A549 (cell line): Measurements from ENCODE around the gene GPHB5. TPM values are rescaled to one million over a fixed set of nuclear protein-coding genes. Genes with fewer than 3 reads are reported as not detected.

Source experiments
- ATAC-seq, 2 experiments: fragments of 200-7000 bp in 1 of 2; fragments of >200 bp in 1 of 2; cut with Nextera tagmentation in 1 of 2; cut with Tn5 transposase in 1 of 2; 3 replicates each; pipeline versions ENCODE4 v1.8.0 to v1.9.1; 2018 to 2020; ENCODE audit warnings: mild to moderate bottlenecking in 1 of 2, moderate library complexity in 1 of 2
- CTCF ChIA-PET: fragments of 300-600 bp; sonication (Branson Sonifier 250); formaldehyde crosslinking; extraction: SDS; loops from one replicate; lab custom pipeline; 2021; ENCODE audit warnings: antibody characterized with exemption, inconsistent platforms; lab: Yijun Ruan, JAX
- POLR2A ChIA-PET: fragments of 350-600 bp; formaldehyde crosslinking; extraction: SDS; loops from one replicate; lab custom pipeline; 2021; ENCODE audit warnings: antibody characterized with exemption, inconsistent platforms; lab: Yijun Ruan, JAX
- DNase-seq, 2 experiments: peaks; one replicate each; pipeline versions ENCODE4 v3.0.0 to v3.0.0-alpha.2; 2011 to 2016; ENCODE audit warnings: low read depth in 1 of 2, low spot score in 1 of 2
- FAIRE-seq: peaks from 2 replicates; lab custom pipeline; 2011; peaks lifted over from hg19 to GRCh38; lab: Jason Lieb, UNC
- H3K27ac ChIP-seq, 2 experiments: fragments of >200 bp; sonication (Bioruptor Twin); formaldehyde crosslinking; 3 replicates each; pipeline ENCODE4 v1.5.1; 2016 to 2017
- H3K4me1 ChIP-seq: fragments of >200 bp; sonication (Bioruptor Twin); formaldehyde crosslinking; 3 replicates; pipeline ENCODE4 v1.6.1; 2016
- H3K4me2 ChIP-seq: fragments of >200 bp; sonication (Bioruptor Twin); formaldehyde crosslinking; 3 replicates; pipeline ENCODE4 v1.6.1; 2016
- H3K4me3 ChIP-seq: fragments of >200 bp; sonication (Bioruptor Twin); formaldehyde crosslinking; 3 replicates; pipeline ENCODE4 v1.5.1; 2016
- H3K9me3 ChIP-seq: fragments of >200 bp; sonication (Bioruptor Twin); formaldehyde crosslinking; 3 replicates; pipeline ENCODE4 v1.6.1; 2016
- ATOH8 ChIP-seq: fragments of 250-450 bp; sonication (Bioruptor Pico); IDR thresholded peaks from 2 replicates; pipeline ENCODE4 v1.5.0; 2020; ENCODE audit warnings: low read depth, mild to moderate bottlenecking, moderate library complexity
- BHLHE40 ChIP-seq: IDR thresholded peaks from 2 replicates; pipeline ENCODE4 v1.6.1; 2012; ENCODE audit warnings: low read depth, low read length, inconsistent platforms
- CBX8 ChIP-seq: fragments of 200-600 bp; sonication (generic); IDR thresholded peaks from 2 replicates; pipeline ENCODE4 v1.6.1; 2016
- CEBPB ChIP-seq, 2 experiments: fragments of >200 bp in 1 of 2; sonication (Bioruptor Twin) in 1 of 2; formaldehyde crosslinking in 1 of 2; IDR thresholded peaks; 2 replicates each; pipeline ENCODE4 v1.6.1; 2012 to 2016
- CHD2 ChIP-seq: fragments of 150-350 bp; IDR thresholded peaks from 2 replicates; pipeline ENCODE4 v1.6.1; 2014; ENCODE audit warnings: low read length; ENCODE audit not compliant: partially characterized antibody
- CHD4 ChIP-seq: fragments of 200-600 bp; sonication (generic); IDR thresholded peaks from 2 replicates; pipeline ENCODE4 v1.6.1; 2016; ENCODE audit warnings: antibody characterized with exemption, mild to moderate bottlenecking, borderline replicate concordance
- E2F6 ChIP-seq: IDR thresholded peaks from 2 replicates; pipeline ENCODE4 v1.6.1; 2012; ENCODE audit warnings: low read depth, borderline replicate concordance
- EP300 ChIP-seq, 2 experiments: fragments of >200 bp; sonication (Bioruptor Twin); formaldehyde crosslinking; IDR thresholded peaks; 2 replicates in 1 of 2; 3 replicates in 1 of 2; pipeline ENCODE4 v1.6.1; 2016 to 2017
- GATA3 ChIP-seq: IDR thresholded peaks from 2 replicates; pipeline ENCODE4 v1.6.1; 2012; ENCODE audit warnings: borderline replicate concordance
- HES2 ChIP-seq: fragments of >200 bp; sonication (Bioruptor Twin); formaldehyde crosslinking; IDR thresholded peaks from 2 replicates; pipeline ENCODE4 v1.6.1; 2016
- HOXA7 ChIP-seq: fragments of 250-450 bp; sonication (Bioruptor Pico); IDR thresholded peaks from 2 replicates; pipeline ENCODE4 v1.5.0; 2020; ENCODE audit warnings: mild to moderate bottlenecking, moderate library complexity
- JUN ChIP-seq, 2 experiments: fragments of >200 bp; sonication (Bioruptor Twin); formaldehyde crosslinking; IDR thresholded peaks; 2 replicates in 1 of 2; 3 replicates in 1 of 2; pipeline ENCODE4 v1.6.1; 2016 to 2017
- KDM5A ChIP-seq: fragments of 200-600 bp; sonication (generic); IDR thresholded peaks from 2 replicates; pipeline ENCODE4 v1.6.1; 2016; ENCODE audit warnings: antibody characterized with exemption, mild to moderate bottlenecking
- PBX3 ChIP-seq: IDR thresholded peaks from 2 replicates; pipeline ENCODE4 v1.6.1; 2012
- PHF8 ChIP-seq: fragments of 200-600 bp; sonication (generic); IDR thresholded peaks from 2 replicates; pipeline ENCODE4 v1.6.1; 2016; ENCODE audit warnings: low read depth, mild to moderate bottlenecking, antibody characterized with exemption, moderate library complexity, borderline replicate concordance
- POLR2A ChIP-seq: IDR thresholded peaks from 2 replicates; pipeline ENCODE4 v1.6.1; 2012; ENCODE audit warnings: mild to moderate bottlenecking, low read length
- POLR2AphosphoS2 ChIP-seq: conservative IDR thresholded peaks from 2 replicates; pipeline ENCODE4 v1.6.1; 2012; ENCODE audit warnings: low read length, improper control_type of control experiment, inconsistent platforms
- RAD21 ChIP-seq, 2 experiments: fragments of >200 bp in 1 of 2; sonication (Bioruptor Twin) in 1 of 2; formaldehyde crosslinking in 1 of 2; IDR thresholded peaks in 1 of 2; conservative IDR thresholded peaks in 1 of 2; 2 replicates in 1 of 2; 3 replicates in 1 of 2; pipeline ENCODE4 v1.6.1; 2012 to 2018; ENCODE audit warnings: inconsistent platforms in 1 of 2
- RARB ChIP-seq: fragments of 250-450 bp; sonication (Bioruptor Pico); IDR thresholded peaks from 2 replicates; pipeline ENCODE4 v1.8.0; 2021; ENCODE audit warnings: mild to moderate bottlenecking, moderate library complexity
- REST ChIP-seq: fragments of 200-600 bp; sonication (generic); IDR thresholded peaks from 2 replicates; pipeline ENCODE4 v1.6.1; 2016; ENCODE audit warnings: antibody characterized with exemption, mild to moderate bottlenecking, moderate library complexity
- SREBF2 ChIP-seq: fragments of 450-650 bp; IDR thresholded peaks from 2 replicates; pipeline ENCODE4 v1.6.1; 2014; ENCODE audit warnings: mild to moderate bottlenecking, moderate library complexity
- TFCP2L1 ChIP-seq: fragments of 250-450 bp; sonication (Bioruptor Pico); IDR thresholded peaks from 2 replicates; pipeline ENCODE4 v1.5.0; 2021; ENCODE audit warnings: mild to moderate bottlenecking
- USF2 ChIP-seq: fragments of 450-650 bp; IDR thresholded peaks from 2 replicates; pipeline ENCODE4 v1.6.1; 2014; ENCODE audit warnings: antibody characterized with exemption
- ZFP36 ChIP-seq: fragments of 450-650 bp; IDR thresholded peaks from 2 replicates; pipeline ENCODE4 v1.6.1; 2014; ENCODE audit warnings: borderline replicate concordance; ENCODE audit not compliant: partially characterized antibody
- ZNF302 ChIP-seq: fragments of 250-450 bp; sonication (Bioruptor Pico); IDR thresholded peaks from 2 replicates; pipeline ENCODE4 v1.9.0; 2021; ENCODE audit warnings: inconsistent platforms, mild to moderate bottlenecking, moderate library complexity
- polyA minus RNA-seq: library from RNA; depleted of rRNA, polyadenylated mRNA; stranded (reverse); fragments of >200 nt; gene quantifications from 2 replicates; pipeline ENCODE4 v1.2.3, GENCODE V29; 2011; rRNA and poly(A)+ RNA removed
- polyA plus RNA-seq, 4 experiments: library from polyadenylated mRNA; depleted of rRNA in 3 of 4; stranded (reverse); fragments of >200 nt; fragmentation: RNase III in 1 of 4; extraction: RNeasy Plus Mini Kit Qiagen cat#74134 plus additional on column Dnase treatment in 1 of 4; gene quantifications; 2 replicates in 3 of 4; 3 replicates in 1 of 4; pipeline ENCODE4 v1.2.3, GENCODE V29; 2011 to 2017

The GPHB5 gene
- polyA plus RNA-seq (2011; rRNA removed) (not detected in 2 replicates), polyA plus RNA-seq (2017; fragmentation: RNase III; extraction: RNeasy Plus Mini Kit Qiagen cat#74134 plus additional on column Dnase treatment) (not detected in 3 replicates), polyA minus RNA-seq (not detected in 2 replicates)
- polyA plus RNA-seq (2012; cell fraction: cytosol; rRNA removed), result not detected in 2 replicates
- polyA plus RNA-seq (2012; cell fraction: nucleus; rRNA removed), result not detected in 2 replicates

GRCh38 chr14:63318835-63319234 is at the start of gene GPHB5:
GPHB5 (minus strand) TSS chr14:63318935; CDS start chr14:63317849, 1,086 bp downstream.
- no peak for DNase-seq
- Histone ChIP-seq H3K4me3 (no peak within 1 kb of the TSS), H3K27ac (no peak within 1 kb of the TSS), H3K9me3 (no peaks in the 10 kb centered on the region), H3K4me2 (no peak within 1 kb of the TSS), H3K4me1 (no peaks in the 10 kb centered on the region)
- TF ChIP-seq HOXA7 (CRISPR knock-in tag), result no peak
- no peak for TF ChIP-seq POLR2AphosphoS2
- TF ChIP-seq PHF8, result no peak
- peak; percentile 21; the same call in 1 of the 2 replicates for TF ChIP-seq CBX8
- TF ChIP-seq CHD4, result no peak
- TF ChIP-seq BHLHE40, result no peak
- ChIA-PET CTCF (no interaction called here), POLR2A (no interaction called here)
- FAIRE-seq, result no peak
- no peak for ATAC-seq

GRCh38 chr14:63367742-63368364 is 49.1 kb upstream of the GPHB5 start:
- H3K4me2 ChIP-seq, result no peak overlapping the region
- H3K9me3 ChIP-seq, result 0 out of 3 replicates have a peak, but pooled peaks cover 6% of the 10 kb centered on the region
- DNase-seq (no peak), FAIRE-seq (no peak), ATAC-seq (no peak)
- POLR2A ChIA-PET, result no interaction called here
- no peaks in the 10 kb centered on the region for H3K4me1 ChIP-seq
- no peak overlapping the region for H3K27ac ChIP-seq
- TF ChIP-seq KDM5A (no peak), GATA3 (no peak), JUN (IDR thresholded peaks at IDR 0.05) (no peak), ATOH8 (no peak), RARB (CRISPR knock-in tag) (no peak), CEBPB (IDR thresholded peaks at IDR 0.05) (no peak), REST (no peak), ZFP36 (no peak), USF2 (no peak), POLR2A (no peak), ZNF302 (CRISPR knock-in tag) (no peak), E2F6 (no peak), RAD21 (conservative IDR thresholded peaks at IDR 0.05 in 1 of 2, IDR thresholded peaks at IDR 0.05 in 1 of 2) (no peak), SREBF2 (no peak), EP300 (IDR thresholded peaks at IDR 0.05) (no peak), PBX3 (no peak), CHD2 (no peak), HES2 (no peak), TFCP2L1 (no peak)
- H3K4me3 ChIP-seq, result no peak overlapping the region
- CTCF ChIA-PET, result no interaction called here
